ENCODE measurements around the gene RUNX2. TPM values are rescaled to one million over a fixed set of nuclear protein-coding genes. Genes with fewer than 3 reads are reported as not detected.

The RUNX2 gene
- total and polyA plus RNA-seq, 9 of the 15 experiments (the other 6 are each of a cell fraction or from before 2014, with no cell fraction given): 0.29 to 1.00 (median 0.43) TPM

GRCh38 chr6:45707176-45707575 is 379.0 kb downstream of the RUNX2 start:
- WGBS (ENCODE audit: insufficient coverage, low coverage, missing lambda C conversion rate): under 1% methylated on average over 6 of the region's 6 CpGs
- peaks cover 6 to 37% of the 10 kb centered on the region in 2 experiments for H3K27me3 ChIP-seq (ENCODE audit: control insufficient read depth in 2 of 2, insufficient read depth in 2 of 2, low read length in 2 of 2)
- no peak overlapping the region for H3K4me3 ChIP-seq
- DNase-seq (ENCODE audit: extremely low read depth in 1 of 4, low spot score in 3 of 4) (no peak), ATAC-seq (no peak), FAIRE-seq (no peak)
- no peak overlapping the region for H3K9ac ChIP-seq (ENCODE audit: insufficient read depth in 1 of 2, low read depth in 2 of 2, low read length in 2 of 2)
- CTCF ChIA-PET (ENCODE audit: low intra/inter-chr PET ratio): no interaction called here
- in situ Hi-C loops (cut with MboI) (no loop called here), intact Hi-C loops (cut with micrococcal nuclease) (no loop called here)
- POLR2A ChIA-PET: interaction anchor here (1.0 kb wide), 1 partner anchor 15 kb away, joined by 3 read pairs; no protein-coding TSS in a partner anchor
- H4K20me1 ChIP-seq (replicated peaks; ENCODE audit: control insufficient read depth, insufficient read depth, low read length): no peaks in the 10 kb centered on the region
- BruUV-seq (replicated peaks): no TSS peak
- H3K4me2 ChIP-seq (ENCODE audit: insufficient read depth, low read length): no peak overlapping the region
- H3K9me3 ChIP-seq (replicated peaks; ENCODE audit: control insufficient read depth, insufficient read depth, low read depth, low read length): no peaks in the 10 kb centered on the region
- no peaks in the 10 kb centered on the region for H3K9me1 ChIP-seq (ENCODE audit: control insufficient read depth, insufficient read depth, low read length)
- H2AFZ ChIP-seq (ENCODE audit: low read depth, low read length): no peak overlapping the region
- no peaks in the 10 kb centered on the region for H3K36me3 ChIP-seq (ENCODE audit: control insufficient read depth, insufficient read depth, low read length)
- H3K4me1 ChIP-seq (replicated peaks in 1 of 2; ENCODE audit: control insufficient read depth in 2 of 2, insufficient read depth in 2 of 2, low read length in 2 of 2): no peaks in the 10 kb centered on the region; a peak in 1 of 5 replicates
- H3K79me2 ChIP-seq (ENCODE audit: control insufficient read depth, insufficient read depth, low read length): no peaks in the 10 kb centered on the region
- TF ChIP-seq ETS1 (conservative IDR thresholded peaks at IDR 0.05; ENCODE audit: control insufficient read depth, low read depth, low read length): no peak
- TF ChIP-seq PRDM10 (IDR thresholded peaks at IDR 0.05; ENCODE audit: partially characterized antibody): no peak
- no peak for TF ChIP-seq KLF1 (tag; IDR thresholded peaks at IDR 0.05)
- TF ChIP-seq SNAPC5 (CRISPR knock-in tag; IDR thresholded peaks at IDR 0.05): no peak
- no peak for TF ChIP-seq HDAC2 (IDR thresholded peaks at IDR 0.05)
- TF ChIP-seq SMAD3 (CRISPR knock-in tag; conservative IDR thresholded peaks at IDR 0.05): no peak
- no peak for TF ChIP-seq ZNF764 (CRISPR knock-in tag; IDR thresholded peaks at IDR 0.05; ENCODE audit: low read depth)
- no peak for TF ChIP-seq GTF2E2 (tag; IDR thresholded peaks at IDR 0.05)
- TF ChIP-seq C11orf30 (IDR thresholded peaks at IDR 0.05; ENCODE audit: low read depth): no peak
- no peak overlapping the region for H3K27ac ChIP-seq (ENCODE audit: extremely low read depth, low read depth, low read length)

Data from K562 (cell line).